ENCODE results near the gene BRIX1. TPM values are rescaled to one million over a fixed set of nuclear protein-coding genes. Genes with fewer than 3 reads are reported as not detected.

BRIX1 gene
- total RNA-seq, 2 experiments from 2014 or later: 65.3 to 75.6 TPM

- POLR2A ChIA-PET: interaction anchor here (0.5 to 3.6 kb wide), 2 partner anchors 12 to 24 kb away, joined by 3 to 102 read pairs; partner anchors contain the start of genes BRIX1 and RAD1
These were observed 12.8 kb downstream of the BRIX1 start for GRCh38 chr5:34928267-34928666.

GRCh38 chr5:34929134-34929719, 13.7 kb downstream of the BRIX1 start, which contains the start of gene DNAJC21:
DNAJC21 (plus strand) TSS chr5:34929559; CDS start chr5:34929820, 261 bp downstream.
- peak within 1 kb of the TSS; percentile 96 for H3K4me2 ChIP-seq (ENCODE audit: low read length)
- no TSS peak for BruUV-seq (replicated peaks)
- ChIA-PET CTCF (ENCODE audit: unreplicated experiment) (interaction anchor here (0.7 to 2.3 kb wide), 3 partner anchors 13 to 327 kb away, joined by 3 to 9 read pairs (median 4); partner anchors contain the start of genes BRIX1 and RAD1), POLR2A (interaction anchor here (0.6 to 3.6 kb wide), 8 partner anchors 10 to 952 kb away, joined by 3 to 102 read pairs (median 6); partner anchors contain the start of genes BRIX1, RAD1 and TTC23L)
- TF ChIP-seq EZH2phosphoT487 (IDR thresholded peaks at IDR 0.05; ENCODE audit: borderline replicate concordance, low read depth, low read length): no peak
- TF ChIP-seq CTCF (conservative IDR thresholded peaks at IDR 0.05; ENCODE audit: low read length): no peak
- DNase-seq (ENCODE audit: low spot score): peak; percentile 96
- H2AFZ ChIP-seq (ENCODE audit: low read length): peak within 1 kb of the TSS; percentile 64
- intact Hi-C loops (cut with micrococcal nuclease; ENCODE audit: unreplicated experiment): loop anchor here (1.0 to 5.0 kb wide), 2 partner anchors 14 to 1313 kb away; partner anchors contain the start of genes BRIX1, NADK2 and RAD1
- peak within 1 kb of the TSS; percentile 46 for H3K27ac ChIP-seq (ENCODE audit: low read depth, low read length, poor library complexity, severe bottlenecking)
- peaks cover 63% of the 10 kb centered on the region for H3K36me3 ChIP-seq (ENCODE audit: insufficient read depth, low read length)
- peak within 1 kb of the TSS; percentile 83 for H3K4me3 ChIP-seq (ENCODE audit: low read depth, low read length, poor library complexity, severe bottlenecking)
- H3K79me2 ChIP-seq (ENCODE audit: insufficient read depth, low read depth, low read length): peaks cover 61% of the 10 kb centered on the region
- peaks cover 36% of the 10 kb centered on the region; the same call in 1 of the 2 replicates for H4K20me1 ChIP-seq (ENCODE audit: insufficient read depth, low read length)
- H3K9me3 ChIP-seq (ENCODE audit: low read length): no peaks in the 10 kb centered on the region
- no peaks in the 10 kb centered on the region for H3K9me2 ChIP-seq (ENCODE audit: insufficient read depth, low read length)
- H3K4me1 ChIP-seq (ENCODE audit: insufficient read depth, low read length, poor library complexity, severe bottlenecking): peaks cover 38% of the 10 kb centered on the region

More at GRCh38 chr5:34928267-34928666, 12.8 kb downstream of the BRIX1 start:
- Histone ChIP-seq H3K4me1 (ENCODE audit: insufficient read depth, low read length, poor library complexity, severe bottlenecking) (peaks cover 38% of the 10 kb centered on the region), H4K20me1 (ENCODE audit: insufficient read depth, low read length) (peaks cover 36% of the 10 kb centered on the region), H3K4me3 (ENCODE audit: low read depth, low read length, poor library complexity, severe bottlenecking) (no peak overlapping the region), H3K9me2 (ENCODE audit: insufficient read depth, low read length) (no peaks in the 10 kb centered on the region), H3K9me3 (ENCODE audit: low read length) (no peaks in the 10 kb centered on the region), H3K79me2 (ENCODE audit: insufficient read depth, low read depth, low read length) (peaks cover 63% of the 10 kb centered on the region), H2AFZ (ENCODE audit: low read length) (no peak overlapping the region), H3K27ac (ENCODE audit: low read depth, low read length, poor library complexity, severe bottlenecking) (peak overlapping the region; percentile 28), H3K4me2 (ENCODE audit: low read length) (peak overlapping the region; percentile 71), H3K36me3 (ENCODE audit: insufficient read depth, low read length) (peaks cover 63% of the 10 kb centered on the region)
- peak; percentile 11 for DNase-seq (ENCODE audit: low spot score)
- CTCF ChIA-PET (ENCODE audit: unreplicated experiment): interaction anchor here (2.3 kb wide), 1 partner anchor 13 kb away, joined by 9 read pairs; the partner anchor contains the start of genes BRIX1 and RAD1
- no peak for TF ChIP-seq CTCF (conservative IDR thresholded peaks at IDR 0.05; ENCODE audit: low read length)
- TF ChIP-seq EZH2phosphoT487 (IDR thresholded peaks at IDR 0.05; ENCODE audit: borderline replicate concordance, low read depth, low read length): no peak
- BruUV-seq (replicated peaks): no TSS peak
- intact Hi-C loops (cut with micrococcal nuclease; ENCODE audit: unreplicated experiment): loop anchor here (5.0 kb wide), 1 partner anchor 1314 kb away; the partner anchor contains the start of gene NADK2
